Endothelial cell of umbilical vein (primary cell): Measurements from ENCODE around the gene ITPRIP. TPM values are rescaled to one million over a fixed set of nuclear protein-coding genes. Genes with fewer than 3 reads are reported as not detected.

Experiments used
- BruUV-seq: library from RNA; stranded (reverse); fragments of 400-500 nt; replicated peaks from 2 replicates; lab custom pipeline; 2021; lab: Mats Ljungman, UMichigan
- CTCF ChIA-PET: fragments of 300-600, 350-600 bp; sonication (Branson Sonifier 250); formaldehyde crosslinking; loops from one replicate; lab custom pipeline; 2021; ENCODE audit warnings: antibody characterized with exemption, inconsistent platforms; lab: Charles Lee
- POLR2A ChIA-PET: fragments of 300-600, 350-600 bp; sonication (Branson Sonifier 250); formaldehyde crosslinking; loops from one replicate; lab custom pipeline; 2021; ENCODE audit warnings: antibody characterized with exemption, inconsistent platforms; lab: Charles Lee
- DNase-seq: peaks from one replicate; pipeline ENCODE4 v3.0.0-alpha.2; 2011; ENCODE audit warnings: low read depth, low spot score
- FAIRE-seq: peaks from 2 replicates; lab custom pipeline; 2011; peaks lifted over from hg19 to GRCh38; lab: Jason Lieb, UNC
- H2AFZ ChIP-seq: 2 replicates; pipeline ENCODE4 v1.6.0; 2012; ENCODE audit warnings: low read depth, low read length, control low read depth, inconsistent platforms
- H3K27ac ChIP-seq: 2 replicates; pipeline ENCODE4 v1.5.1; 2011; ENCODE audit warnings: low read depth, mild to moderate bottlenecking, control low read depth, low read length, moderate library complexity; ENCODE audit not compliant: insufficient read depth
- H3K27me3 ChIP-seq, 2 experiments: 2 replicates each; pipeline versions ENCODE4 v1.6.0 to v1.6.1; 2011; ENCODE audit warnings: low read length in 2 of 2, mixed read lengths in 1 of 2; ENCODE audit not compliant: control insufficient read depth in 2 of 2, insufficient read depth in 2 of 2
- H3K36me3 ChIP-seq, 2 experiments: 2 replicates in 1 of 2; 3 replicates in 1 of 2; pipeline ENCODE4 v1.5.1; 2011; ENCODE audit warnings: low read length in 2 of 2, mild to moderate bottlenecking in 1 of 2, moderate library complexity in 1 of 2; ENCODE audit not compliant: control insufficient read depth in 2 of 2, insufficient read depth in 2 of 2; ENCODE audit errors: extremely low read depth in 1 of 2
- H3K4me1 ChIP-seq: 3 replicates; pipeline ENCODE4 v1.5.1; 2011; ENCODE audit warnings: mild to moderate bottlenecking, low read length; ENCODE audit not compliant: control insufficient read depth, insufficient read depth; ENCODE audit errors: extremely low read depth
- H3K4me2 ChIP-seq: 2 replicates; pipeline ENCODE4 v1.6.1; 2011; ENCODE audit warnings: low read length, control low read depth, mixed read lengths; ENCODE audit not compliant: insufficient read depth
- H3K4me3 ChIP-seq, 3 experiments: fragments of 200-600 bp in 1 of 3; sonication (generic), shearing (Covaris generic) in 1 of 3; replicated peaks in 1 of 3; 2 replicates each; pipeline ENCODE4 v1.5.1; 2011 to 2016; ENCODE audit warnings: control low read depth in 3 of 3, low read length in 3 of 3, mild to moderate bottlenecking in 2 of 3, inconsistent platforms in 1 of 3, low read depth in 1 of 3, moderate library complexity in 1 of 3; ENCODE audit not compliant: insufficient read depth in 1 of 3
- H3K79me2 ChIP-seq: 2 replicates; pipeline ENCODE4 v1.6.0; 2012; ENCODE audit warnings: low read length, inconsistent platforms; ENCODE audit not compliant: control insufficient read depth, insufficient read depth
- H3K9ac ChIP-seq: replicated peaks from 2 replicates; pipeline ENCODE3; 2011; ENCODE audit warnings: low read length, control low read depth; ENCODE audit not compliant: insufficient read depth; ENCODE audit errors: extremely low read depth
- H3K9me1 ChIP-seq: replicated peaks from 3 replicates; pipeline ENCODE4 v1.6.0; 2011; ENCODE audit warnings: mild to moderate bottlenecking, low read length; ENCODE audit not compliant: control insufficient read depth, insufficient read depth; ENCODE audit errors: extremely low read depth
- H3K9me3 ChIP-seq: replicated peaks from 2 replicates; pipeline ENCODE4 v1.5.1; 2012; ENCODE audit warnings: low read length, inconsistent platforms; ENCODE audit not compliant: control insufficient read depth, insufficient read depth
- H4K20me1 ChIP-seq: replicated peaks from 2 replicates; pipeline ENCODE3; 2011; ENCODE audit warnings: mild to moderate bottlenecking, low read length; ENCODE audit not compliant: control insufficient read depth, insufficient read depth; ENCODE audit errors: extremely low read depth
- EZH2 ChIP-seq: IDR thresholded peaks from 2 replicates; pipeline ENCODE4 v1.6.1; 2012; ENCODE audit warnings: borderline replicate concordance, low read depth, mild to moderate bottlenecking, moderate library complexity, low read length, inconsistent platforms; ENCODE audit not compliant: severe bottlenecking
- FOS ChIP-seq: IDR thresholded peaks from 2 replicates; pipeline ENCODE4 v1.6.1; 2011; ENCODE audit warnings: mild to moderate bottlenecking, low read length, moderate library complexity, borderline replicate concordance; ENCODE audit not compliant: insufficient read depth
- GATA2 ChIP-seq: IDR thresholded peaks from 2 replicates; pipeline ENCODE4 v1.7.0; 2011; ENCODE audit warnings: low read depth, mild to moderate bottlenecking, moderate library complexity, mixed read lengths, low read length; ENCODE audit not compliant: insufficient read length, insufficient read depth
- JUN ChIP-seq: IDR thresholded peaks from 2 replicates; pipeline ENCODE4 v1.6.1; 2011; ENCODE audit warnings: borderline replicate concordance, low read depth; ENCODE audit not compliant: insufficient read length, insufficient read depth
- MAX ChIP-seq: IDR thresholded peaks from 2 replicates; pipeline ENCODE4 v1.6.1; 2011; ENCODE audit not compliant: insufficient read depth, insufficient read length
- MYC ChIP-seq: IDR thresholded peaks from one replicate; pipeline ENCODE4 v1.6.1; 2011; ENCODE audit warnings: mild to moderate bottlenecking, low read depth, low read length
- POLR2A ChIP-seq: IDR thresholded peaks from 2 replicates; pipeline ENCODE4 v1.6.1; 2012; ENCODE audit warnings: low read depth, mild to moderate bottlenecking, control low read depth, low read length
- POLR2AphosphoS5 ChIP-seq: IDR thresholded peaks from 2 replicates; pipeline ENCODE4 v1.6.1; 2012; ENCODE audit warnings: low read depth, mild to moderate bottlenecking, control low read depth, low read length, moderate library complexity; ENCODE audit not compliant: insufficient read depth
- dilution Hi-C: fragments of 300-500 bp; cut with MboI; formaldehyde crosslinking; loops from one replicate; pipeline ENCODE4 v1.15.0; 2019; ENCODE audit warnings: low sequenced_read_pairs; ENCODE audit not compliant: extremely low pct_ligation_motif_present
- intact Hi-C: fragments of 100-400 bp; cut with micrococcal nuclease; formaldehyde crosslinking; loops from one replicate; pipeline ENCODE4 v1.10.0; 2022
- polyA plus RNA-seq, 4 experiments: library from polyadenylated mRNA; depleted of rRNA in 3 of 4; stranded (reverse) in 3 of 4; unstranded in 1 of 4; fragments of >200 nt; gene quantifications; 2 replicates each; pipeline versions ENCODE4 v1.2.1 to v1.2.3, GENCODE V29; 2011 to 2012; ENCODE audit warnings: missing spikeins in 1 of 4
- total RNA-seq: library from RNA; stranded (reverse); gene quantifications from 2 replicates; pipeline ENCODE4 v1.2.3, GENCODE V29; 2021
- TF ChIP-seq, protein P1 (sequence below), 2 donors: IDR thresholded peaks; 1 replicate in 1 of 2; 2 replicates in 1 of 2; pipeline ENCODE4 v1.5.1; 2011; ENCODE audit warnings: low read length in 2 of 2, mild to moderate bottlenecking in 2 of 2, moderate library complexity in 2 of 2, control low read depth in 1 of 2, inconsistent platforms in 1 of 2, low read depth in 1 of 2; ENCODE audit not compliant: insufficient read depth in 1 of 2; ENCODE audit errors: extremely low read depth in 1 of 2

ITPRIP gene
- total and polyA plus RNA-seq, 2 donors (not counting 3 experiments of a cell fraction or from before 2014, with no cell fraction given), result 31.4 to 33.2 TPM

- Histone ChIP-seq H4K20me1 (no peaks in the 10 kb centered on the region), H3K4me3 (no peak overlapping the region), H3K9me3 (no peaks in the 10 kb centered on the region), H3K4me1 (peaks cover 31% of the 10 kb centered on the region), H3K27ac (peak overlapping the region; percentile 89), H3K4me2 (peak overlapping the region; percentile 32), H3K36me3 (no peaks in the 10 kb centered on the region), H3K27me3 (no peaks in the 10 kb centered on the region), H3K9me1 (no peaks in the 10 kb centered on the region), H3K9ac (peak overlapping the region; percentile 81), H2AFZ (no peak overlapping the region), H3K79me2 (no peaks in the 10 kb centered on the region)
- dilution Hi-C loops, result no loop called here
- BruUV-seq, result no TSS peak
- TF ChIP-seq POLR2AphosphoS5 (peak; percentile 59), GATA2 (no peak), FOS (no peak), POLR2A (no peak), MAX (peak; percentile 55), EZH2 (no peak), JUN (peak; percentile 62), MYC (no peak)
- TF ChIP-seq, protein P1, sequence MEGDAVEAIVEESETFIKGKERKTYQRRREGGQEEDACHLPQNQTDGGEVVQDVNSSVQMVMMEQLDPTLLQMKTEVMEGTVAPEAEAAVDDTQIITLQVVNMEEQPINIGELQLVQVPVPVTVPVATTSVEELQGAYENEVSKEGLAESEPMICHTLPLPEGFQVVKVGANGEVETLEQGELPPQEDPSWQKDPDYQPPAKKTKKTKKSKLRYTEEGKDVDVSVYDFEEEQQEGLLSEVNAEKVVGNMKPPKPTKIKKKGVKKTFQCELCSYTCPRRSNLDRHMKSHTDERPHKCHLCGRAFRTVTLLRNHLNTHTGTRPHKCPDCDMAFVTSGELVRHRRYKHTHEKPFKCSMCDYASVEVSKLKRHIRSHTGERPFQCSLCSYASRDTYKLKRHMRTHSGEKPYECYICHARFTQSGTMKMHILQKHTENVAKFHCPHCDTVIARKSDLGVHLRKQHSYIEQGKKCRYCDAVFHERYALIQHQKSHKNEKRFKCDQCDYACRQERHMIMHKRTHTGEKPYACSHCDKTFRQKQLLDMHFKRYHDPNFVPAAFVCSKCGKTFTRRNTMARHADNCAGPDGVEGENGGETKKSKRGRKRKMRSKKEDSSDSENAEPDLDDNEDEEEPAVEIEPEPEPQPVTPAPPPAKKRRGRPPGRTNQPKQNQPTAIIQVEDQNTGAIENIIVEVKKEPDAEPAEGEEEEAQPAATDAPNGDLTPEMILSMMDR (IDR thresholded peaks at IDR 0.05; ENCODE audit: extremely low read depth in 1 of 2, insufficient read depth in 1 of 2, low read depth in 1 of 2, low read length in 2 of 2), result no peak
- peak; percentile 83 for FAIRE-seq
- ChIA-PET CTCF (interaction anchor here (0.9 to 3.4 kb wide), 6 partner anchors 10 to 50 kb away, joined by 3 to 34 read pairs (median 4); no protein-coding TSS in a partner anchor), POLR2A (interaction anchor here (0.6 kb wide), 1 partner anchor 36 kb away, joined by 7 read pairs; no protein-coding TSS in a partner anchor)
- DNase-seq, result peak; percentile 85
- intact Hi-C loops, result loop anchor here (1.0 kb wide), 3 partner anchors 10 to 37 kb away; partner anchors contain the start of gene ITPRIP
Measured at GRCh38 chr10:104300736-104301292, 37.5 kb downstream of the ITPRIP start.
